Measurements from ENCODE around the gene USPL1.

- TF ChIP-seq, protein P1, sequence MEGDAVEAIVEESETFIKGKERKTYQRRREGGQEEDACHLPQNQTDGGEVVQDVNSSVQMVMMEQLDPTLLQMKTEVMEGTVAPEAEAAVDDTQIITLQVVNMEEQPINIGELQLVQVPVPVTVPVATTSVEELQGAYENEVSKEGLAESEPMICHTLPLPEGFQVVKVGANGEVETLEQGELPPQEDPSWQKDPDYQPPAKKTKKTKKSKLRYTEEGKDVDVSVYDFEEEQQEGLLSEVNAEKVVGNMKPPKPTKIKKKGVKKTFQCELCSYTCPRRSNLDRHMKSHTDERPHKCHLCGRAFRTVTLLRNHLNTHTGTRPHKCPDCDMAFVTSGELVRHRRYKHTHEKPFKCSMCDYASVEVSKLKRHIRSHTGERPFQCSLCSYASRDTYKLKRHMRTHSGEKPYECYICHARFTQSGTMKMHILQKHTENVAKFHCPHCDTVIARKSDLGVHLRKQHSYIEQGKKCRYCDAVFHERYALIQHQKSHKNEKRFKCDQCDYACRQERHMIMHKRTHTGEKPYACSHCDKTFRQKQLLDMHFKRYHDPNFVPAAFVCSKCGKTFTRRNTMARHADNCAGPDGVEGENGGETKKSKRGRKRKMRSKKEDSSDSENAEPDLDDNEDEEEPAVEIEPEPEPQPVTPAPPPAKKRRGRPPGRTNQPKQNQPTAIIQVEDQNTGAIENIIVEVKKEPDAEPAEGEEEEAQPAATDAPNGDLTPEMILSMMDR (IDR thresholded peaks at IDR 0.05) = peak in 10 of 12 donors; percentile 11 to 35 (median 22)
- no peak for TF ChIP-seq POLR2A (IDR thresholded peaks at IDR 0.05)
Observed at GRCh38 chr13:30581582-30581981, 36.1 kb upstream of the USPL1 start.
